RWPE1 (cell line): Measurements from ENCODE around the gene WDR4.
"Not testable (repeated sequence)": the region's sequence is repeated elsewhere in the genome, so short reads cannot be mapped to it uniquely, and the experiment has no call there.

Source experiments
- CTCF ChIA-PET: fragments of 350-600 bp; sonication (Branson Sonifier 250); formaldehyde crosslinking; extraction: SDS; loops from one replicate; lab custom pipeline; 2021; lab: Yijun Ruan, JAX
- POLR2A ChIA-PET: fragments of 400-600 bp; formaldehyde crosslinking; extraction: SDS; loops from one replicate; lab custom pipeline; 2020; ENCODE audit warnings: antibody characterized with exemption; ENCODE audit not compliant: low non-redundant PET; lab: Yijun Ruan, JAX
- DNase-seq: peaks from one replicate; pipeline ENCODE4 v3.0.0; 2012; ENCODE audit warnings: low spot score
- H3K27ac ChIP-seq: fragments of 450-650 bp; 2 replicates; pipeline ENCODE4 v1.5.1; 2017
- CTCF ChIP-seq: fragments of 450-650 bp; conservative IDR thresholded peaks from 2 replicates; pipeline ENCODE4 v1.5.1; 2017; ENCODE audit warnings: low read depth, mild to moderate bottlenecking

WDR4 gene

DNA sequence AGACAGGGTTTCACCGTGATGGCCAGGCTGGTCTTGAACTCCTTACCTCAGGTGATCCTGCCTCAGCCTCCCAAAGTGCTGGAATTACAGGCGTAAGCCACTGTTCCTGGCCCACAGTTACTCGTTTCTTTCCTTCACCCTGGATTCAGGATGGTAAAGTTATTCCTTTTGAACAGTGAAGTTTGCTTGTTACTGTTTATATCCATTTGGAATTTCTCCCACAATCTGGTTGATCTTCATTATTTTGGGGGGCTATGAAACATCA is 43.0 kb downstream of the WDR4 start:
- H3K27ac ChIP-seq: no peak overlapping the region
- DNase-seq: no peak
- ChIA-PET POLR2A (no interaction called here), CTCF (no interaction called here)
- no peak for TF ChIP-seq CTCF

DNA sequence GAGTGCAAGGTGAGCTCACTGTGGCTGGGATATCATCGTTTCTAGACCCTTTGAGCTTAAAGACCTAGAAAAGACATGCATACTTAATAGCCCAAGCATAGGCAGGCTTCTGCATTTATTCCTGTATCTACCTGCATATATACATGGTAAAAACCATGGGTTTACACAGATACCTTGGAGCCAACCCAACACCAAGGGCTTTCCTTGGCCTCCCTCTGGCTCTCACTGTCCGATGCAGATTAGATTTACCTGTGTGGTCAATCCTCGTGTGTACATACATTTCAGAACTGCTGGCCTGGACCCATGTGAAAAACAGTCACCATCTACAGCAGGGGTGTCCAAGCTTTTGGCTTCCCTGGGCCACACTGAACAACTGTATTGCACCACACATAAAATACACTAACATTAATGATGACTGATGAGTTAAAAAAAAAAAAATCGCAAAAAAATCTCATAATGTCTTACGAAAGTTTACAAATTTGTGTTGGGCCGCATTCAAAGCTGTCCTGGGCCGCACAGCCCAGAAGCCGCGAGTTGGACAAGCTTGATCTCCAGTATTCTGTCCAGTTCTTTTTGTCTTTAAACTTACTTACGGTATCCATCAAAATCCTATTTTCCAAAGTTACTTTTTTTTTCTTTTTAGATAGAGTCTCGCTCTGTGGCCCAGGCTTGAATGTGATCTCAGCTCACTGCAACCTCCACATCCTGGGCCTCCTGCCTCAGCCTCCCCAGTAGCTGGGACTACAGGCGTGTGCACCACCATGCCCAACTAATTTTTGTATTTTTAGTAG is 43.5 kb downstream of the WDR4 start:
- CTCF ChIA-PET: interaction anchor here (0.6 kb wide), 1 partner anchor 1051 kb away, joined by 4 read pairs; no protein-coding TSS in a partner anchor
- no peak for DNase-seq
- no peak overlapping the region for H3K27ac ChIP-seq
- no peak for TF ChIP-seq CTCF
- POLR2A ChIA-PET: no interaction called here

GRCh38 chr21:42835211-42835610 is 44.1 kb downstream of the WDR4 start:
- no peak for DNase-seq
- POLR2A ChIA-PET: no interaction called here
- CTCF ChIA-PET: interaction anchor here (0.6 kb wide), 1 partner anchor 1051 kb away, joined by 4 read pairs; no protein-coding TSS in a partner anchor
- no peak for TF ChIP-seq CTCF
- H3K27ac ChIP-seq: no peak overlapping the region

GRCh38 chr21:42834726-42835191 is 44.6 kb downstream of the WDR4 start:
- DNase-seq: no peak
- ChIA-PET POLR2A (no interaction called here), CTCF (interaction anchor here (0.6 kb wide), 1 partner anchor 1052 kb away, joined by 4 read pairs; no protein-coding TSS in a partner anchor)
- TF ChIP-seq CTCF: no peak
- H3K27ac ChIP-seq: no peak overlapping the region

DNA sequence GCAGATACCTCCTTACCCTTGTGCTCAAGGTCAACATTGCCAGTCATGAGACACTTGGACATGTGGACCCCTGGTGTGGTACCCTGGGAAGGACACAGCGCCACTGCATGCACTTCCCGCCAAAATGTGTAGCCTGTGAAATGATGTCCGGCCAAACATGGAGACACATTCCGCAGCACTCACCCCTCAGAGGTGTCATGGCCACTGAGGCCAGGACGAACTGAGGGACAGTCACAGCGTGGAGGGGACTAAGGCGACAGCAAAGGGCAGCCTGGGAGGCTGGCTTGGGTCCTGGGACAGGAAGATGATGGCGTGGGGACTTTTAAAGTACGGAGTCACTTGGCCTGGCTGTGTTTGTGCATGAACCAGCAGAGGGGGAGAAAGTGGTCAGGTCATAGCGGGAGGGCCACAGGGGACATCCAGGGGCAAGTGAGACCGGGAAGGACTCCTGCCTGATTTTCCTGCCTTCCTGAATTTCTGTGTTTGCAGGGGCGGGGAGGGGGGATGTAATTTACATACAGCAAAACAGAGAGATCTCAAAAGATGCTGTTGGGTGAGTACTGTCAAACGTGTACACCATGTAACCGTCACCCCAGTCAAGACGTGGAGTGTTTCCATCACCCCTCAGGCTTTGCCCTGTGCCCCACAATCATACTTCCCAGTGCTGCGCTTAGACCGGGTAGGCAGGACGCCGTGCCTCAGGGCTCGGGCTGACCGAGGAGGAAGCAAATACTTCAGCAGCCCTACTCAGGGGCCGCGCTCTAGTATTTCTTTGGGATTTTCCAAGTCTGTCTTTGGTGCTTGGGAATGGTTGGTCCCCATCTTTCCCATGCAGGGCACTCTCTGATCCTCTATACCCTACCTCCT is 45.2 kb downstream of the WDR4 start:
- no peak for TF ChIP-seq CTCF
- CTCF ChIA-PET: interaction anchor here (0.7 kb wide), 1 partner anchor 241 kb away, joined by 3 read pairs; no protein-coding TSS in a partner anchor
- no peak for DNase-seq
- POLR2A ChIA-PET: no interaction called here
- H3K27ac ChIP-seq: no peak overlapping the region

DNA sequence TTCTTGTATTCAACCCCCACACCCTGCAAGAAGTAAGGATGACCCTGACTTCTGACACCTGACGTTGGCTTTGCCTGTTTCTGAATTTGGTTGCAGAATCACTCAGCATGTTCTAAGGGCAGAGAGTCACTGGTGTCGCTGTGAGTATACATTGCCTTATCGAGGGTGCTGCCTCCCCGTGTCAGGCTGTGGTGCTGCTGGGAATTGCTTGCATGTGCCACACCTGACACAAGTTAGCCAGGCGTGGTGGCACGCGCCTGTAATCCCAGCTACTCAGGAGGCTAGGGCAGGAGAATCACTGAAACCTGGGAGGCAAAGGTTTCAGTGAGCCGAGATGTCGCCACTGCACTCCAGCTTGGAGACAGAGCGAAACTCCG is 45.9 kb downstream of the WDR4 start:
- ChIA-PET POLR2A (no interaction called here), CTCF (interaction anchor here (0.7 to 1.2 kb wide), 2 partner anchors 240 to 241 kb away, joined by 3 to 5 read pairs; no protein-coding TSS in a partner anchor)
- no peak for TF ChIP-seq CTCF
- no peak overlapping the region for H3K27ac ChIP-seq
- no peak for DNase-seq

DNA sequence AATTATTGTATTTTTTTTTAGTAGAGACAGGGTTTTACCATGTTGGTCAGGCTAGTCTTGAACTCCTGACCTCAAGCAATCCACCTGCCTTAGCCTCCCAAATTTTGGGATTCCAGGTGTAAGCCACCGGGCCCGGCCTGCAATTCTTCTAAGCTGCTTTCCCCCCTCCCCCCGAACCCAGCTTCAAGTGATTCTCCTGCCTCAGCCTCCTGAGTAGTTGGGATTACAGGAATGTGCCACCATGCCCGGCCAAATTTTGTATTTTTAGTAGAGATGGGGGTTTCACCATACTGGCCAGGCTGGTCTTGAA is 47.1 kb downstream of the WDR4 start:
- CTCF ChIA-PET: interaction anchor here (0.6 to 1.2 kb wide), 3 partner anchors 39 to 239 kb away, joined by 3 to 5 read pairs (median 3); no protein-coding TSS in a partner anchor
- POLR2A ChIA-PET: not testable (repeated sequence)

More for the DNA sequence above, 47.1 kb downstream of the WDR4 start:
- not testable (repeated sequence) for H3K27ac ChIP-seq, DNase-seq
